K562 (cell line): ENCODE results near the gene DNAJC6. TPM values are rescaled to one million over a fixed set of nuclear protein-coding genes. Genes with fewer than 3 reads are reported as not detected.

Experiments
- ARID3A ChIP-seq: IDR thresholded peaks from 2 replicates; pipeline ENCODE4 v1.6.1; 2012; ENCODE audit warnings: low read depth, low read length, improper control_type of control experiment, borderline replicate concordance
- BACH1 ChIP-seq: fragments of 200-800 bp; sonication (Bioruptor generic); IDR thresholded peaks from 2 replicates; pipeline ENCODE4 v1.6.1; 2016; ENCODE audit warnings: missing genetic modification characterization, missing compliant biosample characterization
- FUS ChIP-seq: fragments of 200-400 bp; formaldehyde crosslinking; optimal IDR thresholded peaks from 2 replicates; pipeline ENCODE3; 2017; ENCODE audit warnings: low read depth, low read length
- HNRNPK ChIP-seq: fragments of 200-400 bp; formaldehyde crosslinking; IDR thresholded peaks from one replicate; pipeline ENCODE4 v1.6.1; 2018; ENCODE audit warnings: mild to moderate bottlenecking, low read depth, low read length; ENCODE audit not compliant: poor library complexity, severe bottlenecking
- MAFG ChIP-seq: fragments of 450-650 bp; conservative IDR thresholded peaks from 2 replicates; pipeline ENCODE4 v1.6.1; 2016; ENCODE audit warnings: missing genetic modification characterization, missing compliant biosample characterization
- MEIS2 ChIP-seq: fragments of 450-650 bp; IDR thresholded peaks from 2 replicates; pipeline ENCODE4 v1.6.1; 2014; ENCODE audit warnings: mild to moderate bottlenecking; ENCODE audit not compliant: partially characterized antibody
- MNT ChIP-seq, 2 experiments: fragments of 450-650 bp; conservative IDR thresholded peaks; 2 replicates each; pipeline ENCODE4 v1.6.1; 2017; ENCODE audit warnings: mild to moderate bottlenecking in 2 of 2, moderate library complexity in 2 of 2
- OTX1 ChIP-seq: fragments of 450-650 bp; formaldehyde crosslinking; IDR thresholded peaks from 2 replicates; pipeline ENCODE4 v1.4.0; 2022; ENCODE audit warnings: mild to moderate bottlenecking
- POLR2AphosphoS5 ChIP-seq: IDR thresholded peaks from 2 replicates; pipeline ENCODE4 v1.6.1; 2011; ENCODE audit warnings: mild to moderate bottlenecking, low read depth, low read length, moderate library complexity; ENCODE audit not compliant: control insufficient read depth, insufficient read depth
- THAP12 ChIP-seq: fragments of 250-450 bp; sonication (Bioruptor Pico); IDR thresholded peaks from 2 replicates; pipeline ENCODE4 v1.9.0; 2021; ENCODE audit warnings: mild to moderate bottlenecking, inconsistent platforms
- ZBTB5 ChIP-seq: fragments of 450-650 bp; IDR thresholded peaks from 2 replicates; pipeline ENCODE4 v1.6.1; 2017; ENCODE audit warnings: antibody characterized with exemption
- polyA plus RNA-seq, 8 experiments: library from polyadenylated mRNA; depleted of rRNA in 4 of 8; stranded (reverse) in 5 of 8; unstranded in 3 of 8; fragments of >200 nt; fragmentation: Nextera tagmentation in 2 of 8; fragmentation: Illumina TruSeq in 1 of 8; extraction: Ambion mirVana in 2 of 8; extraction: Trizol in 1 of 8; gene quantifications; 2 replicates each; pipeline versions ENCODE4 v1.2.1 to v1.2.3, GENCODE V29; 2011 to 2014; ENCODE audit warnings: inconsistent platforms in 1 of 8, missing spikeins in 1 of 8
- total RNA-seq, 7 experiments: library from RNA; depleted of rRNA in 6 of 7; stranded (reverse); fragments of >200 nt in 6 of 7; fragmentation: Illumina TruSeq in 2 of 7; extraction: Trizol in 2 of 7; gene quantifications; 2 replicates each; pipeline versions ENCODE4 v1.2.1 to v1.2.3, GENCODE V29; 2011 to 2021; ENCODE audit warnings: low replicate concordance in 1 of 7
- TF ChIP-seq, protein P1 (sequence below): fragments of 250-450 bp; sonication (Bioruptor Pico); IDR thresholded peaks from 2 replicates; pipeline ENCODE4 v1.5.0; 2021; ENCODE audit warnings: mild to moderate bottlenecking, moderate library complexity
- TF ChIP-seq, protein P2 (sequence below): fragments of 450-650 bp; formaldehyde crosslinking; IDR thresholded peaks from 2 replicates; pipeline ENCODE4 v1.4.0; 2020; ENCODE audit warnings: mild to moderate bottlenecking, moderate library complexity

The DNAJC6 gene
- total and polyA plus RNA-seq, 9 of the 15 experiments (the other 6 are each of a cell fraction or from before 2014, with no cell fraction given), result 6.7 to 78.7 (median 28.0) TPM

- TF ChIP-seq, protein P1, sequence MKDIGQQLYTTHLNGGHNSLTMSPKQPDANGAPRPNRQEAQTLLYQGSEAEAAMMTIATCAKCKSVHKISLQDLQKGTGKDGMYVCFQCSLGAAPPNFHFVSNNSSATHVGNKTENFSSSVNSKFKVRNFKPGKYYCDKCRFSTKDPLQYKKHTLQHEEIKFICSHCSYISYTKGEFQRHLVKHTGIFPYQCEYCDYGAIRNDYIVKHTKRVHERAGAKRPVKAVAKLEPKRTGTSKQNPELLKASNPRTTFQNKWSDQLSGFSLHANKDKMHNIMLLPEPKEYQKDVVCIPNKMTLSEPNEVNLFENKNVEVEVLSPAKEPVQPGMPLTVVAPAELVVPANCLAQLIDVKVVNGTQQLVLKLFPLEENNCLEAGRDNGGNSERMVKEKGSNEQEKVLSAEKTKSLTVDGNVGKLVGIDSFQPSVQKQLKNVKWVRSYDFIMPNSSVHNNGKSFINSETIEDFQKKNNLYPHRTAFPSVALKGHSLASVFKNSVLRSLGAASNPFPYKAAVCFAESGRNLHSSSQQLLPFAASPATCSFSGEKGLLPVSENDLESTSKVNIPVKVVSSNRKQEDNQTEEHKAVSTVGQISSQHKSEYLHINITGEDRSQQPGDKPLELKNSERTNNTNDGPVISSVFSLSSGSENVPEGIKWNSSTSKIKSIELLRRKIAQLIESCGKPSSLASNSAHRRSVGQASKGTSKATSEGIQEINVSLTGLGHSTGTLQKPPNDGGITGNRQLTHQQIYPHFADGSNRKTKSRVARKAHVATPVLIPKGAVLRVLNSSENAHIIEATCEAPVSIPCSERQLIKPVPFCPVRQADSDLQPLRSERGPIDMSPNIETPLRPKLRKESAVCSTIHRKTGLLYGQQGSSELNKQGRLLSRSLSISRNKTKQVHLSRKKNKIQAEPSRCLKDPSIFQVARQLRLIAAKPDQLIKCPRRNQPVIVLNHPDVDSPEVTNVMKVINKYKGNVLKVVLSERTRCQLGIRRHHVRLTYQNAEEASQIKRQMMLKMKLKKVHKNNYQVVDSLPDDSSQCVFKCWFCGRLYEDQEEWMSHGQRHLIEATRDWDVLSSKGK (CRISPR knock-in tag), result no peak
- TF ChIP-seq BACH1 (tag) (no peak), ZBTB5 (no peak), THAP12 (CRISPR knock-in tag) (no peak), HNRNPK (peak; percentile 99), OTX1 (CRISPR knock-in tag) (no peak), MEIS2 (no peak), MAFG (tag) (no peak), POLR2AphosphoS5 (no peak), FUS (no peak), MNT (conservative IDR thresholded peaks at IDR 0.05) (peak; percentile 86 to 96), ARID3A (no peak)
- TF ChIP-seq, protein P2, sequence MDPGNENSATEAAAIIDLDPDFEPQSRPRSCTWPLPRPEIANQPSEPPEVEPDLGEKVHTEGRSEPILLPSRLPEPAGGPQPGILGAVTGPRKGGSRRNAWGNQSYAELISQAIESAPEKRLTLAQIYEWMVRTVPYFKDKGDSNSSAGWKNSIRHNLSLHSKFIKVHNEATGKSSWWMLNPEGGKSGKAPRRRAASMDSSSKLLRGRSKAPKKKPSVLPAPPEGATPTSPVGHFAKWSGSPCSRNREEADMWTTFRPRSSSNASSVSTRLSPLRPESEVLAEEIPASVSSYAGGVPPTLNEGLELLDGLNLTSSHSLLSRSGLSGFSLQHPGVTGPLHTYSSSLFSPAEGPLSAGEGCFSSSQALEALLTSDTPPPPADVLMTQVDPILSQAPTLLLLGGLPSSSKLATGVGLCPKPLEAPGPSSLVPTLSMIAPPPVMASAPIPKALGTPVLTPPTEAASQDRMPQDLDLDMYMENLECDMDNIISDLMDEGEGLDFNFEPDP (CRISPR knock-in tag), result no peak
These were observed at the start of gene DNAJC6 (continued) for GRCh38 chr1:65309304-65310077.
